Measurements from ENCODE around the gene TTC9. TPM values are rescaled to one million over a fixed set of nuclear protein-coding genes. Genes with fewer than 3 reads are reported as not detected.

TTC9 gene
- total and polyA plus RNA-seq, 4 donors: 0.09 to 0.98 (median 0.45) TPM

DNA sequence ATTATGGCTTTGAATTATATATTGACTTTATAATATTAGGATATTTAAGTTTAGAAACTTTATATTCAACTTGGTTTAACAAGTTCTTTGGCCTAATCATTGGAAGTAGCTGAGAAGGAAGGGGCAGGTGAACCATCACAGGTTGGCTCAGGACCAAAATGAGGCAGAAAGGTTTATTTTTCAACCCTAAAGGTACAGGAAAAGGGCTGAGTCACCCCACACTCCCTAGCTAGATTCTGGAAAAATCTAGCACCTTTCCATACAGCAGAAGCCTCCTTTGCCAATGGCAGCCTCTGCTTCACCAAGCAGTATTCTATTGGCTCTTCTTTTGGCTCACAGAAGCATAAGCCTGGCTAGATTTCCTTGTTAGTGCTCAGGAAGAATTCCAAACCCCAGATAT, 22.0 kb upstream of the TTC9 start:
- Histone ChIP-seq H3K4me3 (ENCODE audit: low read depth in 1 of 3, low read length in 3 of 3) (no peak overlapping the region), H3K9ac (ENCODE audit: low read depth in 1 of 2, low read length in 2 of 2) (no peak overlapping the region), H3K36me3 (ENCODE audit: control insufficient read depth in 4 of 4, insufficient read depth in 3 of 4, low read depth in 1 of 4, low read length in 3 of 4) (no peaks in the 10 kb centered on the region), H3K9me3 (ENCODE audit: control insufficient read depth in 4 of 4, low read length in 3 of 4) (no peaks in the 10 kb centered on the region), H3K27ac (ENCODE audit: low read depth in 1 of 2, low read length in 2 of 2) (no peak overlapping the region), H3K27me3 (ENCODE audit: control insufficient read depth in 4 of 4, insufficient read depth in 4 of 4, low read length in 3 of 4) (no peaks in the 10 kb centered on the region), H3K4me1 (ENCODE audit: control insufficient read depth in 4 of 4, insufficient read depth in 4 of 4, low read length in 3 of 4) (no peaks in the 10 kb centered on the region)
- no peak for DNase-seq (ENCODE audit: low spot score)
- no peak for TF ChIP-seq EGR1 (IDR thresholded peaks at IDR 0.05; ENCODE audit: low read depth in 2 of 2)
- TF ChIP-seq, protein P1, sequence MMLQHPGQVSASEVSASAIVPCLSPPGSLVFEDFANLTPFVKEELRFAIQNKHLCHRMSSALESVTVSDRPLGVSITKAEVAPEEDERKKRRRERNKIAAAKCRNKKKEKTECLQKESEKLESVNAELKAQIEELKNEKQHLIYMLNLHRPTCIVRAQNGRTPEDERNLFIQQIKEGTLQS (IDR thresholded peaks at IDR 0.05): no peak
- no peak for TF ChIP-seq TAF1 (conservative IDR thresholded peaks at IDR 0.05)
- TF ChIP-seq FOXA2 (IDR thresholded peaks at IDR 0.05): no peak
- TF ChIP-seq CTCF (IDR thresholded peaks at IDR 0.05; ENCODE audit: low read depth, low read length, missing input control): no peak
- TF ChIP-seq JUND (IDR thresholded peaks at IDR 0.05): no peak
- TF ChIP-seq RAD21 (IDR thresholded peaks at IDR 0.05): no peak
- TF ChIP-seq FOXA1 (IDR thresholded peaks at IDR 0.05): no peak
- TF ChIP-seq HNF4G (IDR thresholded peaks at IDR 0.05): no peak
- no peak for TF ChIP-seq RXRA (IDR thresholded peaks at IDR 0.05)
- no peak for TF ChIP-seq GABPA (IDR thresholded peaks at IDR 0.05 in 1 of 2, conservative IDR thresholded peaks at IDR 0.05 in 1 of 2)
- TF ChIP-seq HNF4A (conservative IDR thresholded peaks at IDR 0.05): no peak
- TF ChIP-seq, protein P2, sequence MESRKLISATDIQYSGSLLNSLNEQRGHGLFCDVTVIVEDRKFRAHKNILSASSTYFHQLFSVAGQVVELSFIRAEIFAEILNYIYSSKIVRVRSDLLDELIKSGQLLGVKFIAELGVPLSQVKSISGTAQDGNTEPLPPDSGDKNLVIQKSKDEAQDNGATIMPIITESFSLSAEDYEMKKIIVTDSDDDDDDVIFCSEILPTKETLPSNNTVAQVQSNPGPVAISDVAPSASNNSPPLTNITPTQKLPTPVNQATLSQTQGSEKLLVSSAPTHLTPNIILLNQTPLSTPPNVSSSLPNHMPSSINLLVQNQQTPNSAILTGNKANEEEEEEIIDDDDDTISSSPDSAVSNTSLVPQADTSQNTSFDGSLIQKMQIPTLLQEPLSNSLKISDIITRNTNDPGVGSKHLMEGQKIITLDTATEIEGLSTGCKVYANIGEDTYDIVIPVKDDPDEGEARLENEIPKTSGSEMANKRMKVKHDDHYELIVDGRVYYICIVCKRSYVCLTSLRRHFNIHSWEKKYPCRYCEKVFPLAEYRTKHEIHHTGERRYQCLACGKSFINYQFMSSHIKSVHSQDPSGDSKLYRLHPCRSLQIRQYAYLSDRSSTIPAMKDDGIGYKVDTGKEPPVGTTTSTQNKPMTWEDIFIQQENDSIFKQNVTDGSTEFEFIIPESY (IDR thresholded peaks at IDR 0.05): no peak
- no peak for TF ChIP-seq YY1 (IDR thresholded peaks at IDR 0.05)
- TF ChIP-seq SP1 (IDR thresholded peaks at IDR 0.05): no peak
- TF ChIP-seq, protein P3, sequence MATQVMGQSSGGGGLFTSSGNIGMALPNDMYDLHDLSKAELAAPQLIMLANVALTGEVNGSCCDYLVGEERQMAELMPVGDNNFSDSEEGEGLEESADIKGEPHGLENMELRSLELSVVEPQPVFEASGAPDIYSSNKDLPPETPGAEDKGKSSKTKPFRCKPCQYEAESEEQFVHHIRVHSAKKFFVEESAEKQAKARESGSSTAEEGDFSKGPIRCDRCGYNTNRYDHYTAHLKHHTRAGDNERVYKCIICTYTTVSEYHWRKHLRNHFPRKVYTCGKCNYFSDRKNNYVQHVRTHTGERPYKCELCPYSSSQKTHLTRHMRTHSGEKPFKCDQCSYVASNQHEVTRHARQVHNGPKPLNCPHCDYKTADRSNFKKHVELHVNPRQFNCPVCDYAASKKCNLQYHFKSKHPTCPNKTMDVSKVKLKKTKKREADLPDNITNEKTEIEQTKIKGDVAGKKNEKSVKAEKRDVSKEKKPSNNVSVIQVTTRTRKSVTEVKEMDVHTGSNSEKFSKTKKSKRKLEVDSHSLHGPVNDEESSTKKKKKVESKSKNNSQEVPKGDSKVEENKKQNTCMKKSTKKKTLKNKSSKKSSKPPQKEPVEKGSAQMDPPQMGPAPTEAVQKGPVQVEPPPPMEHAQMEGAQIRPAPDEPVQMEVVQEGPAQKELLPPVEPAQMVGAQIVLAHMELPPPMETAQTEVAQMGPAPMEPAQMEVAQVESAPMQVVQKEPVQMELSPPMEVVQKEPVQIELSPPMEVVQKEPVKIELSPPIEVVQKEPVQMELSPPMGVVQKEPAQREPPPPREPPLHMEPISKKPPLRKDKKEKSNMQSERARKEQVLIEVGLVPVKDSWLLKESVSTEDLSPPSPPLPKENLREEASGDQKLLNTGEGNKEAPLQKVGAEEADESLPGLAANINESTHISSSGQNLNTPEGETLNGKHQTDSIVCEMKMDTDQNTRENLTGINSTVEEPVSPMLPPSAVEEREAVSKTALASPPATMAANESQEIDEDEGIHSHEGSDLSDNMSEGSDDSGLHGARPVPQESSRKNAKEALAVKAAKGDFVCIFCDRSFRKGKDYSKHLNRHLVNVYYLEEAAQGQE (IDR thresholded peaks at IDR 0.05): no peak
- no peak for TF ChIP-seq NR2F2 (IDR thresholded peaks at IDR 0.05)
- TF ChIP-seq, protein P4, sequence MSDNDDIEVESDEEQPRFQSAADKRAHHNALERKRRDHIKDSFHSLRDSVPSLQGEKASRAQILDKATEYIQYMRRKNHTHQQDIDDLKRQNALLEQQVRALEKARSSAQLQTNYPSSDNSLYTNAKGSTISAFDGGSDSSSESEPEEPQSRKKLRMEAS (IDR thresholded peaks at IDR 0.05): no peak

Data from liver (tissue), 9 donors.